ENCODE data around the gene ISG20.

Gene ISG20

DNA sequence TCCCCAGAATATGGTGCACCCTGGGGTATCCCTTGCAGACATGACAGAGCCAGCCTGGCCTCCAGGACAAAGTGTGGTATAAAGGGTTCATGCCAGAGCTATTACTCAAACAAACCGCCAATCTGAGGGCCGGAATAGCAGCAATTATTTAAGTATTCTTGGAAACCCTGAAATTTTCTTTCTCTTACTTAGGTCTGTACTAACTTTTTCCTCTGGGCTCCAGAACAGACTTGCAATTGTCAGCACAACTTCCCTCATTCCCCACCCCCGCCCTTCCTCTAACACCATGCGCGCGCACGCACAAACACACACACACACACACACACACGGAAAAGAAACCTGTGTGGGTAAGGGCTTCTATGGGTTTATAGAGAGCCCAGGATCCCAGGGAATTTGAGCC, 56.3 kb downstream of the ISG20 start:
- no peak for DNase-seq

DNA sequence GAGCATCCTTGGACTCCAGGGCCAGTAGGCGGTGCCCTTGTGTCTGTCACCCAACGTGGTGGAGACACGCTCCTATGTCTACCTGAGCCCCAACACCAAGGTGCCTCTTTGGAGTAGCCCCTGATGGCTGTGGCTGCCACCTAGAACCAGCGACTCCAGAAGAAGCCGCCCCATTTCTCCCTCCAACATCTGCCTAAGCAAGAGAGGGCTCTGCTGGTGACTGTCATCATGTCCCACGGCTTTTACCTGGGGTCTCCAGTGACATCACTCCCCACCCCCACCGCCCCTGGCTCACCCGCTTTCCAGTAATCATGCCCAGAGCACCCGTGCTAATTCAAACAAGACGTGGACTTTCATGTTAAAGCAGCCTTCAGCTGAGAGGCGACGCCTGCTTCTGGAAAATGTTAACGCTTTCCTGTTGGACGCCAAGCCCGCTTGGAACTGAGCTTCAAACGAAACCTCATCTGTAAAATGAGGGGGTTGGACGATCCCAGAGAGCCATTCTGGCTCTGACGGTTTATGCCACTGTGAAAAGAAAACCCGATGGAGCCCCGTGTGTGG, 57.0 kb downstream of the ISG20 start:
- DNase-seq = no peak

DNA sequence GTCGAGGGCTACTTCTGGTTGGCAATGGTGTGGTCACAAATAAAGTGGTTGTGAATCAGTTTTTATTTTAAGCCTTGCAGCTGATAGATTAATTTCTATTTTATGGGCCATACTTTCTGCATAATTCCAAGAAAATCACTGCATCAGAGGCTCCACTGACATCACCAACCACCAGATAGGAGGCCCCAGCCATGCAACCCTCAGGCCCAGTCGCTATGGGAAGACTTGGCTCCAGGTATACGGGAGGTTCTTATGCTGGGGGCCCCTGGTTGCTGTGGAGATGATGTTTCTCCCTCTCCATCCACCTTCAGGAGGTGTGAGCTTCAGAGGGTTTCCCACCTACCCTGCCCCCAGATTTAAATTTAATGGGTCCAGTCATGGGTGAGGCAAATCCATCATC, 57.4 kb downstream of the ISG20 start:
- no peak for DNase-seq

DNA sequence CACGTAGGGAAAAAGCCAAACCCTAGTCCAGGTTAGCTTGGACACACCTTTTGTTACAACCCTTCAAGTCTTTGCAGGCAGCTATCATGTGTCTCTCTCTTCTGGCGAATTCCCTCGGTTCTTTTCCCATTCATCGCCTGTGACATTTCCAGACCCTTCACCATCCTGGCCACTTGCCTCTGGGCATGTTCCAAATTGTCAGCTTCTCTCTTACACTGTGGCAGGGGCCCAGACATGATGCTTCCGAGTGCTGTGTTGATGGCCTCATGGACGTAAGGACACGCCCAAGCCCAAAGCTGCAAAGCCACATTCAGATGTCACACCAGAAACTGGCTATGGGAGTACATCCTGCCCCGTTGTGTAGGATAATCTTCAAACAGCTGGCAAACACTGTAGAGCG, 58.5 kb downstream of the ISG20 start:
- DNase-seq = no peak

- DNase-seq = no peak
Observed at GRCh38 chr15:88699861-88700260, 61.0 kb downstream of the ISG20 start.

GRCh38 chr15:88700716-88701115, 61.9 kb downstream of the ISG20 start:
- no peak for DNase-seq

DNA sequence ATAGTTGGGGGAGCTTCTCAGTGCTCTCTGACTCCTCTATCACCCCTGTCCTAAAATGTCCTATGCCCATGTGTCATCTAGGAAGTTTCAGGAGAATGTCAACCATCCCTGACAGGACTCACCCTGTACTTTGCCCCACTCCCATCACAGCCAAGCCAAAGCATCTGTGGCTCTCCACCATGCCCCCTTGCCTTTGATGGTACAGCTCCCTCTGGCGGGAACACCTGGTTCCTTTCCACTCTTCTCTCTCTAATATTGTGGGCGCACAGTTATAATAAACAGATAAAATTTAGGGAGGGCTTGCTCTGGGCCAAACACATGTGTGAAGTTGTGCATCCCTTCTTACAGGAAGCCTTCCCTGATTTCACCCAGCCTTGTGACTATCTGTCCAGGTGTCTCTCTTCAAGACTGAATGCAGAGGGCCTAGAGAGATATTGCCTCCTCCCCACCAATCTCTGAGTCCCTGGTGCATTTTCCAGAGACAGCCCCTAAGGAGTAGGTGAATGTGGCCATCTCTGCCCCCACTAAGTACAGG, 62.8 kb downstream of the ISG20 start:
- DNase-seq = no peak

GRCh38 chr15:88702983-88703382, 64.2 kb downstream of the ISG20 start:
- no peak for DNase-seq

DNA sequence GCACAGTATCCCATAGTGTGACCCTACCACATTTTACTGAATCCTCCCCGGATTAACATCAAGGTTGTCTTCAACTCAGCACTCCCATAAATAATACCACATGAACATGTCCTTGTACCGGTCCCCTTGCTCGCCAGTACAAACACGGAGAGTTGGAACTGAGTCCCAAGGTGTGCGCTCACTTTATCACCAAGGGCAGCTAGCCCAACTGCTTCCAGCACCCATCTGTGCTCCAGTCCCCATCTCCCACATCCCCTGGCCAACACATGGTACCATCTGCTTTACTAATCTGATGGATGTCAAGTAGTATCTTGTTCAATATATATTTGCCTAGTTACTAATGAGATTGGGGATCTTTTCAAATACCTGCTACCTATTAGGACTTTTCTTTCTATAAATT, 64.7 kb downstream of the ISG20 start:
- DNase-seq = no peak

DNA sequence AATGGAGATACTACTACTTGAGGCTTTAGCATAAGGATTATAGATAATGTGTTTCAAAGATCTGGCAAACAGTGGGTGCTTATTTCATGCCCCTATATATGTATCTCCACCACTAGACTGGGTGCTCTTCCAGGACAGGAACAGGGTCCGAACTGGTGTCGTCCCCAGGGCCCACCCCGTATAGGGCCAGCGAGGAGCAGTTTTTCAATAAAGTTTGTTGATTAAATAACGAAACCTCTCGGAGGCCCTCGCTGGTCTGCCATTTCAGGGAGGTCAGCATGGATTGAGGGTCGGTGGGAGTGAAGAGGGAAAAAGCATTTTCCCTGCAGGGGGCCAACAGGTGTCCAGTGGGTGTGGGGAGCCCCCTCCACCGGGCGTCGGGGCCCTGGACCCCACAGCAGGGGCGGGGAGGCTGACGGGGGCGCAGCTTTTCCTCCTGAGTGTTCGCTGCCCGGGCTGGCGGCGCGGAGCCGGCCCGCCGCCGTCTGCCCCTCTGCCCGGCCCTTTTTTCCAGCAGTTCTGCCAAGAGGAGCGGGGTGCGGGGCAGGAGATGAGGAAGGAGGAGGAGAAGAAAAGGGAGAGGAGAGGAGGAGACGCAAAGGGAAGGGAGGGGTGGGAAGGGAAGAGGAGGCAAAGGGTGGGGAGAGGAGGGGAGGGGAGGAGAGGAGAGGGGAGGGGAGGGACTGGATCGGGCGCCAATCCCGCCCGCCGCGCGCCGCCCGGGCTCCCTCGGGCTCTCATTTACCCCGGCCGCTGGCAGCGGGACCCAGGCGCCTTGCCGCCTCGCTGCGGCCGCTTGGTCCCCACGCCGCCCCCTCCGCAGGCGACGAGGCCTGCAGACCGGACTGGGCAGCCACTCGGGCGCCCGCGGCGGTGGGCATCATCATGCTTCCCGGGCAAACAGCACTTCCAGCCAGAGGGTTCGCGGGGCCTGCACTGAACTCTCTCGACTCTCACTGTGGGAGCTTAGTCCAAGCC, 66.3 kb downstream of the ISG20 start:
- no peak for DNase-seq

DNA sequence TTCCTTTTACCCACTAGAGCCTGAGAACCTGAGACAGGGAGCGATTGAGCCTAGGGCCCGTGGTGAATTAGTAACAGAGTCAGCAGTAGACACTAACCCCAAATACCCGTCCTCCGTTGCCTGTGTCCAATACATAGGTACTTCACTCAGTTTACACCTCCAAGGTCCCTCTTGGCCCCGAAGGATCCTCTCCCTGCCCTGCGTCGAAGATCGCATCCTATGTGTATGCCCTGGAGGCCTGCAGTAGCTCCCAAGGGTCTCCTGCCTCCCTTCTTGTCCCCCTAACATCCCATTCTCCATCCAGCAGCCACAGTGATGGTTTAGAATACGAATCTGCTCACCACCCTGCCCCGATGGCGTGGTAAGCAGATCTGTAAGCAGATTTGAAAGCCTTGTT, 67.0 kb downstream of the ISG20 start:
- no peak for DNase-seq
